Stimulated activated CD4-positive, alpha-beta T cell treated with anti-CD3 and anti-CD28 coated beads, Interleukin-15, amount 100 ng/mL, for 24 hours (primary cell): ENCODE data around the gene HLA-DPA1.

Source experiments
- DNase-seq: peaks from one replicate; pipeline ENCODE4 v3.0.0-alpha.2; 2020

HLA-DPA1 gene

GRCh38 chr6:33014841-33015634 is 58.4 kb downstream of the HLA-DPA1 start:
- DNase-seq = peak; percentile 48
